Measurements from ENCODE around the gene SINHCAF. TPM values are rescaled to one million over a fixed set of nuclear protein-coding genes. Genes with fewer than 3 reads are reported as not detected.
"Not testable (repeated sequence)": the region's sequence is repeated elsewhere in the genome, so short reads cannot be mapped to it uniquely, and the experiment has no call there.

SINHCAF gene
- total RNA-seq, 1 experiment from 2014 or later: 68.8 TPM

DNA sequence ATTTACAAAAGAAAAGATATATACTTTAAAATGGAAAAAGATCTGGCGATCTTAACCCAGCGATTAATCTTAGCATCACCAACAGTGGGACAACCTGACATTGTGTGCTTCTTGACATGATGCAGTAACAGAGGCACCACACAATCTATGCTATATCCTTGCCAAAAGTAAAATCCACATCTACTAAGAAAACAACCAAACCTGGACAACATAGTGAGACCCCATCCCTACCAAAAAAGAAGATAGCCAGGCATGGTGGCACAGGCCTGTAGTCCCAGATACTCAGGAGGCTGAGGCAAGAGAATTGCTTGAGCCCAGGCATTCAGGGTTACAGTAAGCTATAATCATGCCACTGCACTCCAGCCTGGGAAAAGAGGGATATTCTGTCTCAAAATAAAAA is 50.5 kb downstream of the SINHCAF start:
- no peaks in the 10 kb centered on the region for H3K9me3 ChIP-seq (ENCODE audit: control insufficient read depth, insufficient read depth, low read depth, low read length)
- DNase-seq (ENCODE audit: low read depth, low spot score) (no peak), ATAC-seq (no peak)
- no peak for TF ChIP-seq POLR2AphosphoS5 (IDR thresholded peaks at IDR 0.05; ENCODE audit: low read depth, low read length)
- in situ Hi-C loops (cut with HindIII; ENCODE audit: low pct_unique_long_range_greater_than_20kb, low sequenced_read_pairs) (no loop called here), intact Hi-C loops (cut with micrococcal nuclease; ENCODE audit: unreplicated experiment) (no loop called here)
- no peak overlapping the region for H3K4me3 ChIP-seq (ENCODE audit: low read depth in 2 of 2, low read length in 2 of 2)
- no peaks in the 10 kb centered on the region for H3K27me3 ChIP-seq (ENCODE audit: control insufficient read depth, insufficient read depth, low read length)
- ChIA-PET CTCF (no interaction called here), POLR2A (no interaction called here)
- BruUV-seq (replicated peaks): no TSS peak
- no peaks in the 10 kb centered on the region; the same call in 1 of the 2 replicates for H3K36me3 ChIP-seq (ENCODE audit: control insufficient read depth, insufficient read depth, low read length)
- no peaks in the 10 kb centered on the region for H3K4me1 ChIP-seq (ENCODE audit: control insufficient read depth, insufficient read depth, low read length)
- no peak overlapping the region for H3K27ac ChIP-seq (ENCODE audit: low read length)

GRCh38 chr12:31274520-31275300 is 51.2 kb downstream of the SINHCAF start:
- BruUV-seq (replicated peaks): no TSS peak
- no peak overlapping the region for H3K4me3 ChIP-seq (ENCODE audit: low read depth in 2 of 2, low read length in 2 of 2)
- intact Hi-C loops (cut with micrococcal nuclease; ENCODE audit: unreplicated experiment) (no loop called here), in situ Hi-C loops (cut with HindIII; ENCODE audit: low pct_unique_long_range_greater_than_20kb, low sequenced_read_pairs) (no loop called here)
- no peaks in the 10 kb centered on the region; the same call in 1 of the 2 replicates for H3K36me3 ChIP-seq (ENCODE audit: control insufficient read depth, insufficient read depth, low read length)
- H3K27ac ChIP-seq (ENCODE audit: low read length): no peak overlapping the region
- no peaks in the 10 kb centered on the region for H3K4me1 ChIP-seq (ENCODE audit: control insufficient read depth, insufficient read depth, low read length)
- ChIA-PET CTCF (no interaction called here), POLR2A (interaction anchor here (0.6 kb wide), 1 partner anchor 130 kb away, joined by 6 read pairs; no protein-coding TSS in a partner anchor)
- H3K27me3 ChIP-seq (ENCODE audit: control insufficient read depth, insufficient read depth, low read length): no peaks in the 10 kb centered on the region
- TF ChIP-seq TCF7L2 (IDR thresholded peaks at IDR 0.05; ENCODE audit: low read depth, low read length) (no peak), POLR2AphosphoS5 (IDR thresholded peaks at IDR 0.05; ENCODE audit: low read depth, low read length) (no peak), SIN3A (IDR thresholded peaks at IDR 0.05; ENCODE audit: borderline replicate concordance, insufficient read depth, low read depth, low read length) (no peak)
- TF ChIP-seq, protein P1, sequence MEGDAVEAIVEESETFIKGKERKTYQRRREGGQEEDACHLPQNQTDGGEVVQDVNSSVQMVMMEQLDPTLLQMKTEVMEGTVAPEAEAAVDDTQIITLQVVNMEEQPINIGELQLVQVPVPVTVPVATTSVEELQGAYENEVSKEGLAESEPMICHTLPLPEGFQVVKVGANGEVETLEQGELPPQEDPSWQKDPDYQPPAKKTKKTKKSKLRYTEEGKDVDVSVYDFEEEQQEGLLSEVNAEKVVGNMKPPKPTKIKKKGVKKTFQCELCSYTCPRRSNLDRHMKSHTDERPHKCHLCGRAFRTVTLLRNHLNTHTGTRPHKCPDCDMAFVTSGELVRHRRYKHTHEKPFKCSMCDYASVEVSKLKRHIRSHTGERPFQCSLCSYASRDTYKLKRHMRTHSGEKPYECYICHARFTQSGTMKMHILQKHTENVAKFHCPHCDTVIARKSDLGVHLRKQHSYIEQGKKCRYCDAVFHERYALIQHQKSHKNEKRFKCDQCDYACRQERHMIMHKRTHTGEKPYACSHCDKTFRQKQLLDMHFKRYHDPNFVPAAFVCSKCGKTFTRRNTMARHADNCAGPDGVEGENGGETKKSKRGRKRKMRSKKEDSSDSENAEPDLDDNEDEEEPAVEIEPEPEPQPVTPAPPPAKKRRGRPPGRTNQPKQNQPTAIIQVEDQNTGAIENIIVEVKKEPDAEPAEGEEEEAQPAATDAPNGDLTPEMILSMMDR (IDR thresholded peaks at IDR 0.05): no peak
- TF ChIP-seq, protein P2, sequence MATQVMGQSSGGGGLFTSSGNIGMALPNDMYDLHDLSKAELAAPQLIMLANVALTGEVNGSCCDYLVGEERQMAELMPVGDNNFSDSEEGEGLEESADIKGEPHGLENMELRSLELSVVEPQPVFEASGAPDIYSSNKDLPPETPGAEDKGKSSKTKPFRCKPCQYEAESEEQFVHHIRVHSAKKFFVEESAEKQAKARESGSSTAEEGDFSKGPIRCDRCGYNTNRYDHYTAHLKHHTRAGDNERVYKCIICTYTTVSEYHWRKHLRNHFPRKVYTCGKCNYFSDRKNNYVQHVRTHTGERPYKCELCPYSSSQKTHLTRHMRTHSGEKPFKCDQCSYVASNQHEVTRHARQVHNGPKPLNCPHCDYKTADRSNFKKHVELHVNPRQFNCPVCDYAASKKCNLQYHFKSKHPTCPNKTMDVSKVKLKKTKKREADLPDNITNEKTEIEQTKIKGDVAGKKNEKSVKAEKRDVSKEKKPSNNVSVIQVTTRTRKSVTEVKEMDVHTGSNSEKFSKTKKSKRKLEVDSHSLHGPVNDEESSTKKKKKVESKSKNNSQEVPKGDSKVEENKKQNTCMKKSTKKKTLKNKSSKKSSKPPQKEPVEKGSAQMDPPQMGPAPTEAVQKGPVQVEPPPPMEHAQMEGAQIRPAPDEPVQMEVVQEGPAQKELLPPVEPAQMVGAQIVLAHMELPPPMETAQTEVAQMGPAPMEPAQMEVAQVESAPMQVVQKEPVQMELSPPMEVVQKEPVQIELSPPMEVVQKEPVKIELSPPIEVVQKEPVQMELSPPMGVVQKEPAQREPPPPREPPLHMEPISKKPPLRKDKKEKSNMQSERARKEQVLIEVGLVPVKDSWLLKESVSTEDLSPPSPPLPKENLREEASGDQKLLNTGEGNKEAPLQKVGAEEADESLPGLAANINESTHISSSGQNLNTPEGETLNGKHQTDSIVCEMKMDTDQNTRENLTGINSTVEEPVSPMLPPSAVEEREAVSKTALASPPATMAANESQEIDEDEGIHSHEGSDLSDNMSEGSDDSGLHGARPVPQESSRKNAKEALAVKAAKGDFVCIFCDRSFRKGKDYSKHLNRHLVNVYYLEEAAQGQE (IDR thresholded peaks at IDR 0.05; ENCODE audit: insufficient read depth in 1 of 2, low read depth in 2 of 2, low read length in 1 of 2): no peak
- H3K9me3 ChIP-seq (ENCODE audit: control insufficient read depth, insufficient read depth, low read depth, low read length): no peaks in the 10 kb centered on the region
- DNase-seq (ENCODE audit: low read depth, low spot score): no peak
- ATAC-seq: no peak

DNA sequence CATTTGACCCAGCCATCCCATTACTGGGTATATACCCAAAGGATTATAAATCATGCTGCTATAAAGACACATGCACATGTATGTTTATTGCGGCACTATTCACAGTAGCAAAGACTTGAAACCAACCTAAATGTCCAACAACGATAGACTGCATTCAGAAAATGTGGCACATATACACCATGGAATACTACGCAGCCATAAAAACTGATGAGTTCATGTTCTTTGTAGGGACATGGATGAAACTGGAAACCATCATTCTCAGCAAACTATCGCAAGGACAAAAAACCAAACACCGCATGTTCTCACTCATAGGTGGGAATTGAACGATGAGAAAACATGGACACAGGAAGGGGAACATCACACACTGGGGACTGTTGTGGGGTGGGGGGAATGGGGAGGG is 52.2 kb downstream of the SINHCAF start:
- H3K9me3 ChIP-seq (ENCODE audit: control insufficient read depth, insufficient read depth, low read depth, low read length); H3K27me3 ChIP-seq (ENCODE audit: control insufficient read depth, insufficient read depth, low read length); H3K36me3 ChIP-seq (ENCODE audit: control insufficient read depth, insufficient read depth, low read length); H3K4me3 ChIP-seq (ENCODE audit: low read depth in 2 of 2, low read length in 2 of 2); DNase-seq (ENCODE audit: low read depth, low spot score); H3K4me1 ChIP-seq (ENCODE audit: control insufficient read depth, insufficient read depth, low read length); CTCF ChIA-PET; ATAC-seq; H3K27ac ChIP-seq (ENCODE audit: low read length); BruUV-seq (replicated peaks); intact Hi-C loops (cut with micrococcal nuclease; ENCODE audit: unreplicated experiment); in situ Hi-C loops (cut with HindIII; ENCODE audit: low pct_unique_long_range_greater_than_20kb, low sequenced_read_pairs): not testable (repeated sequence)
- POLR2A ChIA-PET: interaction anchor here (1.1 kb wide), 1 partner anchor 23 kb away, joined by 5 read pairs; no protein-coding TSS in a partner anchor

Measured in Panc1 (cell line).